Germinal center (tissue), 1 donor: ENCODE measurements around the gene RPS28.
"Not testable (repeated sequence)": the region's sequence is repeated elsewhere in the genome, so short reads cannot be mapped to it uniquely, and the experiment has no call there.

ENCODE experiments used
- DNase-seq: peaks from one replicate; pipeline ENCODE4 v3.0.0; 2012; ENCODE audit warnings: mixed read lengths, low spot score

RPS28 gene

GRCh38 chr19:8342684-8343482, 21.6 kb downstream of the RPS28 start, which contains the start of gene KANK3:
KANK3 (minus strand) TSS chr19:8343262; CDS start chr19:8337828, 5,434 bp downstream.
- DNase-seq = peak; percentile 97

GRCh38 chr19:8343483-8343844, 22.2 kb downstream of the RPS28 start:
- DNase-seq = no peak

- not testable (repeated sequence) for DNase-seq
These were observed 28.5 kb downstream of the RPS28 start for GRCh38 chr19:8349629-8350372.

- DNase-seq = no peak
These were observed 31.0 kb downstream of the RPS28 start for GRCh38 chr19:8352134-8352827.

GRCh38 chr19:8352845-8353244, 31.5 kb downstream of the RPS28 start:
- not testable (repeated sequence) for DNase-seq

- no peak for DNase-seq
These were observed 34.5 kb downstream of the RPS28 start for GRCh38 chr19:8355631-8356402.

GRCh38 chr19:8357007-8357521, 35.8 kb downstream of the RPS28 start:
- DNase-seq = no peak

GRCh38 chr19:8358948-8359347, 37.7 kb downstream of the RPS28 start:
- DNase-seq = no peak

- no peak for DNase-seq
These were observed 38.9 kb downstream of the RPS28 start for GRCh38 chr19:8360196-8360595.

GRCh38 chr19:8361921-8362793, 40.9 kb downstream of the RPS28 start:
- no peak for DNase-seq

GRCh38 chr19:8363803-8364771, 42.8 kb downstream of the RPS28 start, which contains the start of gene ANGPTL4:
ANGPTL4 (plus strand) TSS chr19:8364155; CDS start chr19:8364322, 167 bp downstream.
- no peak for DNase-seq

GRCh38 chr19:8366121-8366581, 44.9 kb downstream of the RPS28 start:
- DNase-seq = no peak

- DNase-seq = no peak
These were observed 45.6 kb downstream of the RPS28 start for GRCh38 chr19:8366961-8367326.

- no peak for DNase-seq
These were observed 46.2 kb downstream of the RPS28 start for GRCh38 chr19:8367327-8368001.

- no peak for DNase-seq
These were observed 49.1 kb downstream of the RPS28 start for GRCh38 chr19:8370176-8371010.

GRCh38 chr19:8371011-8371804, 49.9 kb downstream of the RPS28 start:
- no peak for DNase-seq
